Right lobe of liver (tissue), 6 donors: ENCODE results near the gene SLC7A1. TPM values are rescaled to one million over a fixed set of nuclear protein-coding genes. Genes with fewer than 3 reads are reported as not detected.

ENCODE experiments used
- ATAC-seq, 4 donors: fragments of 200-7000 bp; cut with Tn5 transposase; one replicate each; pipeline ENCODE4 v1.9.1; 2020; ENCODE audit warnings: mild to moderate bottlenecking in 4 of 4, moderate library complexity in 4 of 4
- DNase-seq, 3 donors: peaks; one replicate each; pipeline ENCODE4 v3.0.0-alpha.2; 2020
- H3K27ac ChIP-seq, 3 donors: fragments of 200-600 bp; one replicate each; pipeline ENCODE4 v1.8.0; 2022
- H3K27me3 ChIP-seq, 2 donors: fragments of 200-600 bp; one replicate each; pipeline ENCODE4 v1.8.0; 2022
- H3K36me3 ChIP-seq, 4 donors: fragments of 200-600 bp; sonication (generic) in 1 of 4; one replicate each; pipeline versions ENCODE4 v1.5.1 to v1.8.0; 2017 to 2022; ENCODE audit warnings: control low read depth in 1 of 4
- H3K4me1 ChIP-seq, 4 donors: fragments of 200-600 bp; sonication (generic) in 1 of 4; one replicate each; pipeline versions ENCODE4 v1.5.1 to v1.8.0; 2017 to 2022; ENCODE audit warnings: control low read depth in 1 of 4
- H3K4me3 ChIP-seq, 3 donors: fragments of 200-600 bp; one replicate each; pipeline ENCODE4 v1.8.0; 2022
- H3K9me3 ChIP-seq, 4 donors: fragments of 200-600 bp; sonication (generic) in 1 of 4; one replicate each; pipeline versions ENCODE4 v1.5.1 to v1.8.0; 2017 to 2022; ENCODE audit warnings: control low read depth in 1 of 4
- CTCF ChIP-seq, 4 donors: fragments of 200-600 bp in 3 of 4; fragments of 450-650 bp in 1 of 4; IDR thresholded peaks; one replicate each; pipeline versions ENCODE4 v1.5.1 to v1.8.0; 2016 to 2022; ENCODE audit warnings: antibody characterized with exemption in 4 of 4, mild to moderate bottlenecking in 2 of 4
- POLR2A ChIP-seq: fragments of 450-650 bp; IDR thresholded peaks from one replicate; pipeline ENCODE4 v1.6.1; 2017; ENCODE audit warnings: antibody characterized with exemption, mild to moderate bottlenecking
- WGBS: methylation state at CpG from one replicate; pipeline ENCODE4 v1.1.6; 2018; ENCODE audit warnings: low coverage, low lambda C conversion rate; ENCODE audit not compliant: insufficient coverage; ENCODE audit errors: missing lambda C conversion rate; 5-methylcytosine and 5-hydroxymethylcytosine counted together
- intact Hi-C, 2 donors: fragments of 100-400 bp; cut with DNase I; formaldehyde crosslinking; loops; one replicate each; pipeline versions ENCODE4 v1.11.2 to v1.14.1; 2022
- total RNA-seq, 6 experiments: library from RNA; depleted of rRNA in 2 of 6; stranded (reverse); fragments of >200 nt in 2 of 6; fragmentation: NEBNext Ultra II Directional in 3 of 6; extraction: Animal tissue kit (Norgen Biotek cat#: 25700) in 3 of 6; gene quantifications; one replicate each; pipeline versions ENCODE4 v1.1.0 to v1.2.4, GENCODE V29; 2016 to 2023
- donor health status: DM: no; HTN: yes; CAD: no.
- donor health status: DM: no; HTN: no; CAD: no.
- donor health status: DM: no; HTN: no; CAD: no.
- donor health status: DM: no; HTN: yes; CAD: no.
- donor health status: DM: no; HTN: yes; CAD: no.

Gene SLC7A1
- total RNA-seq, 6 experiments from 2014 or later, result 0.70 to 6.5 (median 3.7) TPM

DNA sequence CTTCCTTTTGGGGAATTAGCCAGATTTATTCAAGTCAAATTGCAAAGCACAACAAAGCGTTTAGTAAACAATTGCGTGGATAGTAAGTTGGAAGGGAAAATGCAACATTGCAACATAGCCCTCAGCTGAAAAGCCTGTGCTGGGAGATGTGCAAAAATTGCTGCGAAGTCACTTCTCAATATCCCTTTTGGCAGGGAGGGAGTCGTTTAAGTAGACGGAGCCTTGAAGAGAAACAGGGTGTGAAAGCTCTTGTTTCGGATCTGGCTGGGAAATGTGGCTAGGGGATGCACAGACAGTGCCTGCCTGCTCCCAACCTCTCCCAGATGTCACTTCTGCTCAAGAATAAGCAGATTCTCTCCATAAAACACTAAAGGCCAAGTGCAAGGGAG lies 56.8 kb downstream of the SLC7A1 start:
- ATAC-seq, result no peak
- H3K4me1 ChIP-seq, result no peaks in the 10 kb centered on the region
- no peak for DNase-seq
- H3K4me3 ChIP-seq, result no peak overlapping the region
- no peak for TF ChIP-seq CTCF (IDR thresholded peaks at IDR 0.05)
- TF ChIP-seq POLR2A, result no peak
- intact Hi-C loops, result no loop called here
- H3K36me3 ChIP-seq, result peaks cover 0 to 2% (median 0%) of the 10 kb centered on the region in 4 donors
- 84% methylated on average over 5 of the region's 6 CpGs for WGBS
- H3K27me3 ChIP-seq, result no peaks in the 10 kb centered on the region
- no peaks in the 10 kb centered on the region for H3K9me3 ChIP-seq
- no peak overlapping the region for H3K27ac ChIP-seq

- no peaks in the 10 kb centered on the region for H3K9me3 ChIP-seq
- WGBS, result 82% methylated on average over 11 of the region's 14 CpGs
- H3K27ac ChIP-seq, result no peak overlapping the region
- H3K4me3 ChIP-seq, result no peak overlapping the region
- TF ChIP-seq CTCF (IDR thresholded peaks at IDR 0.05) (no peak), POLR2A (no peak)
- no peaks in the 10 kb centered on the region for H3K4me1 ChIP-seq
- H3K27me3 ChIP-seq, result no peaks in the 10 kb centered on the region
- intact Hi-C loops, result no loop called here
- ATAC-seq (peak in 1 of 4 donors; percentile 49), DNase-seq (no peak)
- peaks cover 0 to 2% (median 0%) of the 10 kb centered on the region in 4 donors for H3K36me3 ChIP-seq
These were observed 57.5 kb downstream of the SLC7A1 start for GRCh38 chr13:29537736-29538651.

DNA sequence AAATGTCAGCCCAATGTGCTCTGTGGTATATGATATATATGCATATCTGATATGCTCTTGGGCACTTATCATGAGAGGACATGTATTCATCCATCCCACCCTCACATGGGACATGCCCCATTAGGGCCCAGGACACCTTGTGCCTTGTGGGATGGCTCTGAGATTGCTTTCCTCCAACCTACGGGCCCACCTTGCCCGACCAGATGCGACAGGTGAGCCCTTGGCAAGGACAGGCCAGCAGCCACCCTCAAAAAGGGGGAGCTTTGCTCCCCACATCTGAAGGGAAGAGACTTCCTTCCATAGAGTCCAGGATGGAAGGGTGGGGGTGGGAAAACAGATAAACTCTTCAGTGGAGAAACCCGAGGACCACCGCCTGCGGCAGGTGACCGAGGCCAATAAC lies 58.6 kb downstream of the SLC7A1 start:
- DNase-seq (no peak), ATAC-seq (no peak)
- TF ChIP-seq CTCF (IDR thresholded peaks at IDR 0.05) (no peak), POLR2A (no peak)
- Histone ChIP-seq H3K4me1 (no peaks in the 10 kb centered on the region), H3K36me3 (peaks cover 0 to 2% (median 0%) of the 10 kb centered on the region in 4 donors), H3K4me3 (no peak overlapping the region), H3K27ac (no peak overlapping the region), H3K9me3 (no peaks in the 10 kb centered on the region), H3K27me3 (no peaks in the 10 kb centered on the region)
- intact Hi-C loops, result no loop called here
- 88% methylated on average over 7 of the region's 7 CpGs for WGBS

- H3K4me3 ChIP-seq, result no peak overlapping the region
- no peak overlapping the region for H3K27ac ChIP-seq
- H3K27me3 ChIP-seq, result no peaks in the 10 kb centered on the region
- WGBS, result 96% methylated on average over 11 of the region's 24 CpGs
- no peaks in the 10 kb centered on the region for H3K9me3 ChIP-seq
- peaks cover 0 to 2% (median 0%) of the 10 kb centered on the region in 4 donors for H3K36me3 ChIP-seq
- no peaks in the 10 kb centered on the region for H3K4me1 ChIP-seq
- TF ChIP-seq POLR2A, result no peak
- TF ChIP-seq CTCF (IDR thresholded peaks at IDR 0.05), result no peak
- intact Hi-C loops, result no loop called here
- ATAC-seq (no peak), DNase-seq (no peak)
These were observed 59.5 kb downstream of the SLC7A1 start for GRCh38 chr13:29535663-29536655.
